ENCODE results near the gene ALKBH5. TPM values are rescaled to one million over a fixed set of nuclear protein-coding genes. Genes with fewer than 3 reads are reported as not detected.

Gene ALKBH5
- total RNA-seq, 1 donor from 2014 or later: 78.8 TPM

DNA sequence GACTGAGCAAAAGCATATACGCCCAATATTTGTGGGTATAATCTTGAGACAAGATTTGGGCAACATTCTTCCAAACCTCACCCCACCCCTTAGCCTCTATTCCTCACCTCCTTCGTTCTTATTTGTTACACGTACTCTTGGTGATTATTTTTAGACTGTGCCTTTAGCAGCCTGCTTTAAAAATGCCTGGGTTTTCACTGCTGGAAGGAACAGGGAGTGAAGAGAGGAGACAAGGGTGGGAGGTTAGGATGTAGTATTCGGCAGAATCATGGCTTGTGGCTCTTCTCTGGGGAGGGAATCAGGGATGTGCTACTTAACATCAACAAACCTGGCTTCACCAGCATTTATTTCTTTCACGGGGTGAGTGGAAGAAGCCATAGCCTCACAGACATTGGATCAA, 11.6 kb downstream of the ALKBH5 start:
- no peaks in the 10 kb centered on the region for H3K4me1 ChIP-seq

DNA sequence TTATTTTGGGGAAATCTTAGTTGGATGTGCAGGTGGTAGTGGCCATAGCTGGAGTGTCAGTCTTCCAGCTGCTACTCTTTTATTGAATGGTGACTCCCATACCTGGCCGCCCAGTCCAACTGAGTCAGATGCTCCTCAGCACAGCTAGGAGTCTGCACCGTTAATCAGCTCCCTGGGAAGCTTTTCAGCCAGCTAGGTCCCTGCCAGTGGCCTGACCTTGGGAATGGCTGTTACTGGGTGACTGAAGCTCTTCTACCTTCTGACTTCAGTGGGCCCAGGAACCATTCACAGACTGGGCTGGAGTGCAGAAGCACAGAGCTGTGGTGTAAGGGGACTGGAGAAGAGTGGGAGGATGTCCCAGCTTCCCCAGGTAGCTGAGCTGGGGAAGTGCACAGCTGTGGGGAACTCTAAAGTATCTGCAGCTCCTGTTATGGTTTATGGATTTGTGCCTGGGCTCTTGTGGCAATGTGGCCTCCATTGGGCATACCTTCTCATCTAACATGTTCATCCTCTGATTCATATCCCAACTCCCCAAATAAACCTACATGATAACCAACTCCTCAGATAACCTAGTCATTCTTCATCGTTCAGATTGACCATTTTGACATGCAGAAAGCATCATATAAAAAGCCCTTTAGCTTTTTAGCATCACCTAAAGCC, 14.0 kb downstream of the ALKBH5 start:
- peaks cover 88% of the 10 kb centered on the region for H4K20me1 ChIP-seq (ENCODE audit: low read depth)
- TF ChIP-seq EZH2phosphoT487 (IDR thresholded peaks at IDR 0.05) (no peak), EZH2 (IDR thresholded peaks at IDR 0.05) (no peak)
- TF ChIP-seq, protein P1, sequence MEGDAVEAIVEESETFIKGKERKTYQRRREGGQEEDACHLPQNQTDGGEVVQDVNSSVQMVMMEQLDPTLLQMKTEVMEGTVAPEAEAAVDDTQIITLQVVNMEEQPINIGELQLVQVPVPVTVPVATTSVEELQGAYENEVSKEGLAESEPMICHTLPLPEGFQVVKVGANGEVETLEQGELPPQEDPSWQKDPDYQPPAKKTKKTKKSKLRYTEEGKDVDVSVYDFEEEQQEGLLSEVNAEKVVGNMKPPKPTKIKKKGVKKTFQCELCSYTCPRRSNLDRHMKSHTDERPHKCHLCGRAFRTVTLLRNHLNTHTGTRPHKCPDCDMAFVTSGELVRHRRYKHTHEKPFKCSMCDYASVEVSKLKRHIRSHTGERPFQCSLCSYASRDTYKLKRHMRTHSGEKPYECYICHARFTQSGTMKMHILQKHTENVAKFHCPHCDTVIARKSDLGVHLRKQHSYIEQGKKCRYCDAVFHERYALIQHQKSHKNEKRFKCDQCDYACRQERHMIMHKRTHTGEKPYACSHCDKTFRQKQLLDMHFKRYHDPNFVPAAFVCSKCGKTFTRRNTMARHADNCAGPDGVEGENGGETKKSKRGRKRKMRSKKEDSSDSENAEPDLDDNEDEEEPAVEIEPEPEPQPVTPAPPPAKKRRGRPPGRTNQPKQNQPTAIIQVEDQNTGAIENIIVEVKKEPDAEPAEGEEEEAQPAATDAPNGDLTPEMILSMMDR (IDR thresholded peaks at IDR 0.05): no peak
- peaks cover 18% of the 10 kb centered on the region for H3K36me3 ChIP-seq
- H3F3A ChIP-seq (ENCODE audit: low read depth): no peaks in the 10 kb centered on the region
- no peak overlapping the region for H2AFZ ChIP-seq (replicated peaks)
- DNase-seq (ENCODE audit: low spot score): no peak
- H3K4me1 ChIP-seq: no peaks in the 10 kb centered on the region
- H3K27ac Mint-ChIP-seq: no peak overlapping the region
- no peak overlapping the region for H3K4me3 ChIP-seq
- no peaks in the 10 kb centered on the region for H3K9me3 Mint-ChIP-seq
- no peak overlapping the region for H3K27ac ChIP-seq
- H3K9ac ChIP-seq: no peak overlapping the region
- no peaks in the 10 kb centered on the region for H3K9me3 ChIP-seq (ENCODE audit: low read depth)
- no peak overlapping the region for H3K4me2 ChIP-seq
- H3K36me3 Mint-ChIP-seq: peaks cover 49% of the 10 kb centered on the region
- H3K4me1 Mint-ChIP-seq: peaks cover 7% of the 10 kb centered on the region
- H3K79me2 ChIP-seq (ENCODE audit: low read depth): peaks cover 89% of the 10 kb centered on the region
- no peaks in the 10 kb centered on the region for H3K27me3 ChIP-seq
- peaks cover 4% of the 10 kb centered on the region for H3K27me3 Mint-ChIP-seq (ENCODE audit: insufficient read depth, low read depth)
- H3K4me3 Mint-ChIP-seq: no peak overlapping the region

More for the DNA sequence above, 11.6 kb downstream of the ALKBH5 start:
- Mint-ChIP-seq H3K27me3 (ENCODE audit: insufficient read depth, low read depth) (no peaks in the 10 kb centered on the region), H3K27ac (no peak overlapping the region), H3K9me3 (no peaks in the 10 kb centered on the region), H3K4me3 (no peak overlapping the region), H3K4me1 (peaks cover 10% of the 10 kb centered on the region), H3K36me3 (peaks cover 45% of the 10 kb centered on the region)
- H3K4me2 ChIP-seq: no peak overlapping the region
- H3K79me2 ChIP-seq (ENCODE audit: low read depth): peaks cover 91% of the 10 kb centered on the region
- H2AFZ ChIP-seq (replicated peaks): no peak overlapping the region
- TF ChIP-seq EZH2phosphoT487 (IDR thresholded peaks at IDR 0.05): no peak
- TF ChIP-seq EZH2 (IDR thresholded peaks at IDR 0.05): no peak
- TF ChIP-seq, protein P1 (IDR thresholded peaks at IDR 0.05): no peak
- no peak overlapping the region for H3K27ac ChIP-seq
- H3K27me3 ChIP-seq: no peaks in the 10 kb centered on the region
- no peaks in the 10 kb centered on the region for H3K9me3 ChIP-seq (ENCODE audit: low read depth)
- DNase-seq (ENCODE audit: low spot score): no peak
- H3F3A ChIP-seq (ENCODE audit: low read depth): no peaks in the 10 kb centered on the region
- peaks cover 91% of the 10 kb centered on the region for H4K20me1 ChIP-seq (ENCODE audit: low read depth)
- H3K36me3 ChIP-seq: peaks cover 18% of the 10 kb centered on the region
- no peak overlapping the region for H3K4me3 ChIP-seq
- no peak overlapping the region for H3K9ac ChIP-seq

DNA sequence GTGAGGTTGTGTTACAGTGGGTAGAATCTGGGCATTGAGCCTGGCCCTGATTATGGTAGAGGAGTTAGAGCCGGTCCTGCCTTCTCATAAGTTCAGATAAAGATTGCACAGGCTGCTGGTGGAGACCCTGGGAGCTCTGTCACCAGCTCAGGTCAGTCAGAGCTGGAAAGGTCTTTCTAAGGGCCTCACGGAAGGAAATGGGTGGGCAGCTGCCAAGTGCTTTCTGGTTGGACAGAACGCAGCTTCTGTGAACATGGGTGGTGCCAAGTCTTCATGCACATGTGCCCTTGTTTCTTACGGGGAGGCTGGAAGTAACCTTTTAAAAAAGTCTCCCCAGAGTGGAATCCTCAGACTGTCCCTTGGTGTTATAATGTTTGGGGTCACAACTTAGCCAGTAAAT, 14.9 kb downstream of the ALKBH5 start:
- peaks cover 88% of the 10 kb centered on the region for H4K20me1 ChIP-seq (ENCODE audit: low read depth)
- no peaks in the 10 kb centered on the region for H3K9me3 Mint-ChIP-seq
- no peak overlapping the region for H3K27ac Mint-ChIP-seq
- no peak overlapping the region for H3K27ac ChIP-seq
- no peak overlapping the region for H2AFZ ChIP-seq (replicated peaks)
- H3K4me1 ChIP-seq: no peaks in the 10 kb centered on the region
- no peak overlapping the region for H3K4me3 Mint-ChIP-seq
- H3K36me3 ChIP-seq: peaks cover 18% of the 10 kb centered on the region
- peaks cover 53% of the 10 kb centered on the region for H3K36me3 Mint-ChIP-seq
- peaks cover 4% of the 10 kb centered on the region for H3K27me3 Mint-ChIP-seq (ENCODE audit: insufficient read depth, low read depth)
- no peak overlapping the region for H3K4me2 ChIP-seq
- no peak for DNase-seq (ENCODE audit: low spot score)
- TF ChIP-seq, protein P1 (IDR thresholded peaks at IDR 0.05): no peak
- TF ChIP-seq EZH2phosphoT487 (IDR thresholded peaks at IDR 0.05) (no peak), EZH2 (IDR thresholded peaks at IDR 0.05) (no peak)
- H3K4me1 Mint-ChIP-seq: peaks cover 7% of the 10 kb centered on the region
- H3K79me2 ChIP-seq (ENCODE audit: low read depth): peaks cover 88% of the 10 kb centered on the region
- H3K9me3 ChIP-seq (ENCODE audit: low read depth): no peaks in the 10 kb centered on the region
- H3F3A ChIP-seq (ENCODE audit: low read depth): no peaks in the 10 kb centered on the region
- H3K9ac ChIP-seq: no peak overlapping the region
- H3K27me3 ChIP-seq: no peaks in the 10 kb centered on the region
- no peak overlapping the region for H3K4me3 ChIP-seq

All from neural progenitor cell (in vitro differentiated cells).